ENCODE measurements around the gene ADK.

The ADK gene

DNA sequence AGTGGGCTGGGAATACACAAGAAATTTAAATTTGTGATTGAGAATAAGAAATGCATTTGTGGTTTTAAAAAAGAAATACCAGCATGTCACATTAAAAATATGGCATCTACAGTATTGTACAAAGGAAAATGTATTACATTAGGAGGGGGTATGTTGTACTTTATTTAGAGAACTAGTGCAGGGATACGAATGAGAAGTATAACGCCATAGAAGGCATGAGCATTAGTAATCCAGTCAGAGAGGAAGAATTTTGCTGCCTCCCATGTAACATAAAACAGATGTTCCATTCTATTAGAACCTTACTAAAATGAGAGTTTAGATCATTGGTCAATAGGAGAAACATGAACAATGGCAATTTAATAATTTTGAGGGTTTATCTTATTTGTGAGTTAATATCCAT, 182.2 kb downstream of the ADK start:
- no peaks in the 10 kb centered on the region for H4K20me1 ChIP-seq (ENCODE audit: insufficient read depth, low read length)
- H3K4me3 ChIP-seq (ENCODE audit: low read length): no peak overlapping the region
- no peak overlapping the region for H3K9ac ChIP-seq (ENCODE audit: low read length)
- H3K27me3 ChIP-seq (ENCODE audit: low read depth, low read length): no peaks in the 10 kb centered on the region
- H3K4me2 ChIP-seq (ENCODE audit: low read length): no peak overlapping the region
- no peaks in the 10 kb centered on the region for H3K79me2 ChIP-seq (ENCODE audit: low read length)
- no peaks in the 10 kb centered on the region for H3K9me3 ChIP-seq (ENCODE audit: insufficient read depth, low read length)
- no peak overlapping the region for H3K27ac ChIP-seq (ENCODE audit: low read length)
- H3K4me1 ChIP-seq (ENCODE audit: low read length): no peaks in the 10 kb centered on the region
- TF ChIP-seq, protein P1, sequence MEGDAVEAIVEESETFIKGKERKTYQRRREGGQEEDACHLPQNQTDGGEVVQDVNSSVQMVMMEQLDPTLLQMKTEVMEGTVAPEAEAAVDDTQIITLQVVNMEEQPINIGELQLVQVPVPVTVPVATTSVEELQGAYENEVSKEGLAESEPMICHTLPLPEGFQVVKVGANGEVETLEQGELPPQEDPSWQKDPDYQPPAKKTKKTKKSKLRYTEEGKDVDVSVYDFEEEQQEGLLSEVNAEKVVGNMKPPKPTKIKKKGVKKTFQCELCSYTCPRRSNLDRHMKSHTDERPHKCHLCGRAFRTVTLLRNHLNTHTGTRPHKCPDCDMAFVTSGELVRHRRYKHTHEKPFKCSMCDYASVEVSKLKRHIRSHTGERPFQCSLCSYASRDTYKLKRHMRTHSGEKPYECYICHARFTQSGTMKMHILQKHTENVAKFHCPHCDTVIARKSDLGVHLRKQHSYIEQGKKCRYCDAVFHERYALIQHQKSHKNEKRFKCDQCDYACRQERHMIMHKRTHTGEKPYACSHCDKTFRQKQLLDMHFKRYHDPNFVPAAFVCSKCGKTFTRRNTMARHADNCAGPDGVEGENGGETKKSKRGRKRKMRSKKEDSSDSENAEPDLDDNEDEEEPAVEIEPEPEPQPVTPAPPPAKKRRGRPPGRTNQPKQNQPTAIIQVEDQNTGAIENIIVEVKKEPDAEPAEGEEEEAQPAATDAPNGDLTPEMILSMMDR (IDR thresholded peaks at IDR 0.05; ENCODE audit: low read depth, low read length): no peak
- no peaks in the 10 kb centered on the region for H3K36me3 ChIP-seq (replicated peaks; ENCODE audit: low read depth, low read length)
- H2AFZ ChIP-seq (ENCODE audit: low read depth, low read length): no peak overlapping the region

DNA sequence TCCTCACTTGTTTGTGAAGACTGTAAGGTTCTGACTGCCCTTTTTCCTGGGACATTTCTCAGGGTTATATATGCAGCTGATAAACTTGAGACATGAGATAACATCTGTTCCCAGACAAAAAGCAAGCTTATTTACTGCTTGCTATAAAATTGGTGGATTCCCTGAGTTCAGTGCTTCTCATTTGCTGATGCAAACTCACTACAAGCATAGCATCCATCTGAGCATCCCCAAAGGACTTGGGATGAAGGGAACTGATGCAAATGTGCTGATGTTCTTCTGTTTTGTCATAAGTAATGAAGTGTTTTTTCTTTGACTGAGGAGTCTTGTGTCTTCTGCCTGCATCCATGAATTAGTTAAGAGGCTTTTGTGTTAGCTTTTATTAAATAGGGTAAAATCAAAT, 183.2 kb downstream of the ADK start:
- TF ChIP-seq EZH2phosphoT487 (IDR thresholded peaks at IDR 0.05; ENCODE audit: low read depth): no peak
- TF ChIP-seq, protein P1 (IDR thresholded peaks at IDR 0.05; ENCODE audit: low read depth, low read length): no peak
- Histone ChIP-seq H3K79me2 (ENCODE audit: low read length) (no peaks in the 10 kb centered on the region), H3K9me3 (ENCODE audit: insufficient read depth, low read length) (no peaks in the 10 kb centered on the region), H3K4me2 (ENCODE audit: low read length) (no peak overlapping the region), H3K4me1 (ENCODE audit: low read length) (no peaks in the 10 kb centered on the region), H3K36me3 (replicated peaks; ENCODE audit: low read depth, low read length) (no peaks in the 10 kb centered on the region), H2AFZ (ENCODE audit: low read depth, low read length) (no peak overlapping the region), H3K9ac (ENCODE audit: low read length) (no peak overlapping the region), H3K27ac (ENCODE audit: low read length) (no peak overlapping the region), H3K4me3 (ENCODE audit: low read length) (no peak overlapping the region), H4K20me1 (ENCODE audit: insufficient read depth, low read length) (no peaks in the 10 kb centered on the region), H3K27me3 (ENCODE audit: low read depth, low read length) (no peaks in the 10 kb centered on the region)

DNA sequence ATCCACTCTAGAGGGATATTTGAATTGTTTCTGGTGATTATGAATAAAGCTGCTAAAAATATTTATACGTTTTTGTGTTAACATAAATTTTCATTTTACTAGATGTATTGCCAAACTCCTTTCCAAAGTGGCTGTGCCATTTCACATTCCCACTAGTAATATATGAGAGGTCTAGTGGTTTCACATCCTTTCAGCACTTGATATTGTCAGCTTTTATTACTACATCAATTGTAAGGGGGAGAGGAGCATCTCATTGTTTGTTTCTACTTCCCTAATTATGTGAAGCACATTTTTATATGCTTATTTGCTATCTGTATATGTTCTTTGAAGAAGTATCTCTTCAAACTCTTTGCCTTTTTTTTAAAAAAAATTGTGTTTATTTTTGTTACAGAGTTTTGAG, 184.5 kb downstream of the ADK start:
- no peak overlapping the region for H3K27ac ChIP-seq (ENCODE audit: low read length)
- no peaks in the 10 kb centered on the region for H3K4me1 ChIP-seq (ENCODE audit: low read length)
- no peak overlapping the region for H3K9ac ChIP-seq (ENCODE audit: low read length)
- no peaks in the 10 kb centered on the region for H3K27me3 ChIP-seq (ENCODE audit: low read depth, low read length)
- no peaks in the 10 kb centered on the region for H4K20me1 ChIP-seq (ENCODE audit: insufficient read depth, low read length)
- no peak overlapping the region for H3K4me3 ChIP-seq (ENCODE audit: low read length)
- H3K79me2 ChIP-seq (ENCODE audit: low read length): no peaks in the 10 kb centered on the region
- no peak for TF ChIP-seq EZH2phosphoT487 (IDR thresholded peaks at IDR 0.05; ENCODE audit: low read depth)
- TF ChIP-seq, protein P1 (IDR thresholded peaks at IDR 0.05; ENCODE audit: low read depth, low read length): no peak
- H2AFZ ChIP-seq (ENCODE audit: low read depth, low read length): no peak overlapping the region
- no peaks in the 10 kb centered on the region for H3K9me3 ChIP-seq (ENCODE audit: insufficient read depth, low read length)
- H3K36me3 ChIP-seq (replicated peaks; ENCODE audit: low read depth, low read length): no peaks in the 10 kb centered on the region
- no peak overlapping the region for H3K4me2 ChIP-seq (ENCODE audit: low read length)

DNA sequence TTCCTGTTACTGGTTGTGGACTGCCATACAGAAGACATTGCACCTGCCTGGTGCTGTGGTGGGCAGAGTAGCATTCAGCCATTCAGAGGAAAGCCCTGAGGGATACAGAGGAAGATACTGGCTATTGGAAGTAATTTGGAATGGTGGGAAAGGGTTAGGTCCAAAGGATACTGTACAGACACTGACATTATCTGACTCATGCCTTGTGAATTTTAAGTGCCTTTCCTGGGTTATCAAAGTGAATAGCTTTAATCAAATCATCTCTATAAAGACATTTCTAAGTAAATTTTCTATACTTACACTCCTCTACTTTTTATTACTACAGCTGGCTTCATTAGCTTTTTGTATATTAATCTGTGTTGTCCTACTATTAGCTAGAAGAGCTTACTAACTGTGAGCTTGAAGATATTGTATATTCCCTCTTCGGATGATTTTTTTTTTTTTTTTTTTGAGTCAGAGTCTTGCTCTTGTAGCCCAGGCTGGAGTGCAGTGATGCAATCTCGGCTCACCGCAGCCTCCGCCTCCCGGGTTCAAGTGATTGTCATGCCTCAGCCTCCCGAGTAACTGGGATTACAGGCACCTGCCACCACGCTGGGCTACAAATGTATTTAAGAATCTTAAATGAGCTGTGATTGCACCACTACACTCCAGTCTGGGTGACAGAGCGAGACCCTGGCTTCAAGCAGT, 186.5 kb downstream of the ADK start:
- no peaks in the 10 kb centered on the region for H3K36me3 ChIP-seq (replicated peaks; ENCODE audit: low read depth, low read length)
- H3K4me2 ChIP-seq (ENCODE audit: low read length): no peak overlapping the region

More for the DNA sequence above, 186.5 kb downstream of the ADK start:
- no peaks in the 10 kb centered on the region for H3K79me2 ChIP-seq (ENCODE audit: low read length)
- H3K27ac ChIP-seq (ENCODE audit: low read length): no peak overlapping the region
- H3K27me3 ChIP-seq (ENCODE audit: low read depth, low read length): no peaks in the 10 kb centered on the region
- H3K9me3 ChIP-seq (ENCODE audit: insufficient read depth, low read length): no peaks in the 10 kb centered on the region
- TF ChIP-seq EZH2phosphoT487 (IDR thresholded peaks at IDR 0.05; ENCODE audit: low read depth): no peak
- TF ChIP-seq, protein P1 (IDR thresholded peaks at IDR 0.05; ENCODE audit: low read depth, low read length): no peak
- H2AFZ ChIP-seq (ENCODE audit: low read depth, low read length): no peak overlapping the region
- H3K4me3 ChIP-seq (ENCODE audit: low read length): no peak overlapping the region
- no peaks in the 10 kb centered on the region for H3K4me1 ChIP-seq (ENCODE audit: low read length)
- H4K20me1 ChIP-seq (ENCODE audit: insufficient read depth, low read length): no peaks in the 10 kb centered on the region
- H3K9ac ChIP-seq (ENCODE audit: low read length): no peak overlapping the region

Measured in OCI-LY3 (cell line).